Measurements from ENCODE around the gene CXCR3.
"Not testable (repeated sequence)": the region's sequence is repeated elsewhere in the genome, so short reads cannot be mapped to it uniquely, and the experiment has no call there.

GRCh38 chrX:71662654-71663053 is 44.3 kb upstream of the CXCR3 start:
- TF ChIP-seq POLR2AphosphoS2 (IDR thresholded peaks at IDR 0.05; ENCODE audit: low read depth, low read length); CBX5 (IDR thresholded peaks at IDR 0.05; ENCODE audit: low read depth); NBN (IDR thresholded peaks at IDR 0.05); FOXM1 (IDR thresholded peaks at IDR 0.05; ENCODE audit: low read depth, low read length): not testable (repeated sequence)
